Hematopoietic multipotent progenitor cell treated with erythropoietin and hydrocortisone succinate and interleukin-3 and kit ligand, for 17 days (in vitro differentiated cells): ENCODE measurements around the gene DAGLA.

Experiments
- DNase-seq: peaks from one replicate; pipeline ENCODE4 v3.0.0-alpha.2; 2015; ENCODE audit warnings: low spot score

Gene DAGLA

GRCh38 chr11:61780581-61781162, 100.5 kb downstream of the DAGLA start:
- no peak for DNase-seq

- DNase-seq = no peak
Observed at GRCh38 chr11:61781585-61781984, 101.4 kb downstream of the DAGLA start.

- no peak for DNase-seq
Observed at GRCh38 chr11:61782299-61782698, 102.1 kb downstream of the DAGLA start.

GRCh38 chr11:61782841-61783240, 102.7 kb downstream of the DAGLA start:
- no peak for DNase-seq

- DNase-seq = no peak
Observed at GRCh38 chr11:61783717-61784505, 103.7 kb downstream of the DAGLA start.

GRCh38 chr11:61784506-61784805, 104.3 kb downstream of the DAGLA start:
- no peak for DNase-seq

GRCh38 chr11:61785837-61786402, 105.7 kb downstream of the DAGLA start:
- no peak for DNase-seq

GRCh38 chr11:61787928-61788491, 107.8 kb downstream of the DAGLA start:
- peak; percentile 55 for DNase-seq

- DNase-seq = peak; percentile 65
Observed at GRCh38 chr11:61791737-61792309, 111.6 kb downstream of the DAGLA start.

GRCh38 chr11:61792310-61793082, 112.3 kb downstream of the DAGLA start, which contains the start of the genes FEN1 and TMEM258:
Gene FEN1 (plus strand): TSS chr11:61792911. CDS start chr11:61795362, 2,451 bp downstream.
Gene TMEM258 (minus strand): TSS chr11:61792599. CDS start chr11:61792558, 41 bp downstream.
- DNase-seq = peak; percentile 88

GRCh38 chr11:61793083-61793828, 113.1 kb downstream of the DAGLA start:
- no peak for DNase-seq

- DNase-seq = no peak
Observed at GRCh38 chr11:61793829-61794204, 113.6 kb downstream of the DAGLA start.

- DNase-seq = no peak
Observed at GRCh38 chr11:61794579-61794978, 114.4 kb downstream of the DAGLA start.

- DNase-seq = no peak
Observed at GRCh38 chr11:61795459-61795858, 115.3 kb downstream of the DAGLA start.

- no peak for DNase-seq
Observed at GRCh38 chr11:61795876-61796526, 115.8 kb downstream of the DAGLA start.
